Hypothalamus (tissue), 51 donors: Measurements from ENCODE around the gene STARD7.
"Not testable (repeated sequence)": the region's sequence is repeated elsewhere in the genome, so short reads cannot be mapped to it uniquely, and the experiment has no call there.

ENCODE experiments used
- DNase-seq, 51 donors: peaks; one replicate each; lab custom pipeline; 2025; lab: John Stamatoyannopoulos, UW

Gene STARD7

DNA sequence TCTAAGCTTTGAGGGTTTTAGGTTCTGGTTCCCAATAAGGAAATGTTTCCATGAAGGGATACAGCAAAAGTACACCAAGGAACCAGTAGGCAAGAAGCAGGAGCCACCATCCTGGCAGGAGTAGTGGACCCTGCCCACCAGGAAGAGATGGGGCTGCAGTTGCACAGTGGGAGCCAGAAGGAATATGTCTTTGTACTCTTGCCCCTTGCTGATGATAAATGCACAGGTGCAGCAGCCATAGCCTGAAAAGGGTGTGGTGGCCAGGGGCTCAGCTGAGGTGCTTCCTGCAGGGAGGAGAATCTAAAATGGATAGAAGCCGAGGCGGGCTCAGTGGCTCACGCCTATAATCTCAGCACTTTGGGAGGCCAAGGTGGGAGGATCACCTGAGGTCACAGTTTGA, 29.6 kb upstream of the STARD7 start:
- no peak for DNase-seq

DNA sequence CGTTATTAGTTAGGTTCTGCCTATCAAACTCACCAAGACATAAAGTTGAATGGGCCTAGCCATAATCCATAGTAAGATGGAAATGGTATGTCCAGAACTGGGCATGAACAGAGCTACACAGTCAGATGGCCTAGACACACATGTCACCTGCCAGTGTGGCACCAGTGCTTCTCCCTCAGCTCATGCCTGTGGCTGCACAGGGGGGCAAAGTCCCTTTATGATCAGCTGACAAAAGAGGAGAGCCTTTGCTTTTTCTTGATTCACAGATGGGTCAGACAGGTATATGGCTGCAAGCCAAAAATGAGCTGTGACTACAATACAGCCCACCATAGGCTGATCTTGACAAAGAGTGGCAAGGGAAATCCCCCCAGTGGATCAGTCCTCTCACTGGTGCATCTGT, 28.3 kb upstream of the STARD7 start:
- DNase-seq, result no peak

DNA sequence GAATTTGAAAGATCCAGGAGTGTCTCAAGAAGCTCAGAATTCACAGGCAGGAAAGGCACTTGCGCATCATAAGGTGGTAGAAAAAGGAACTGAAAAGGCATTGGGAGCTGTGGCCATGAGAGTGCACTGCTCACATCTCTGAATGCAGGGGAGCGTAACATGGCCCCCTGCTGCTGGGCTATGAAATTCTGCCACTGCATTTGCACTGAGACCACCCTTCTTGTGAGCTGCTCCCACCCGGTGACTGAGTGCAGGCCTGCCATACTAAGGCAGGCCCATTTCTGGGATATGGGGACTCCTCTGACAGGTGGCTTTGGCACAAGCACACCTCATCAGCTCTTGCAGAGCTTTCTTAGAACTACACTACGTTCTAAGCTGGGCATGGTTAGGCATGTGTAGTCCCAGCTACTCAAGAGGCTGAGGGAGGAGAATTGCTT, 25.3 kb upstream of the STARD7 start:
- no peak for DNase-seq

DNA sequence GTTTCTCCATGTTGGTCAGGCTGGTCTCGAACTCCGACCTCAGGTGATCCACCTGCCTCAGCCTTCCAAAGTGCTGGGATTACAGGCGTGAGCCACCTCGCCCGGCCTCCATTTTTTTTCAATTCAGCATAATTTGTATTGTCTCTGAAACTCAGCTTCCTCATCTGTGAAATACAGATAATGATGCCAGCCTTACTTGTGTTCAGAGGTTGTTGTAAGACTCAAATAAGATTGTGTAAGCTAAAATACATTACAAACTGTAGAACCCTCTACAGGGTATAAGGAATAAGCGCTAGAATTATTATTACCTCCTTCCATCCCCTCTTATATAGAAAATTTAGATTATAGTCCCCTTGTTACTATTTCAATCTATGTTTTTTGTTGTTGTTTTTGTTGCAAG, 24.8 kb upstream of the STARD7 start:
- no peak for DNase-seq

DNA sequence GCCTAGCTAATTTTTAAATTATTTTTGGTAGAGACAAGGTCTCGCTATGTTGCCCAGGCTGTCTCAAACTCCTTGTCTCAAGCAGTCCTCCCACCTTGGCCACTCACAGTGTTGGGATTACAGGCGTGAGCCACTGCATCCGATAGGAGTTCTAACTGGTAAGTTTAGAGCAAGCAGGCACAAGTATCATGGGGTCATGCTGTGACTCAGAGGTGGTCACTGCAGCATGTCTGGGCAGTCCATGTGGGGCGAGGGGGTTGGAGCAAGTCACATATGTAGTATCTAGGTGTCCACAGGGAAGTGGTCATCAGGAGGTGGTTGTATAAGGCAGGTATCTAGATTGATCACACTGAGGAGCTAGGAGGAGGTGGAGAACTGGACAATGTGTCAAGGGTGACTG, 22.7 kb upstream of the STARD7 start:
- no peak for DNase-seq

DNA sequence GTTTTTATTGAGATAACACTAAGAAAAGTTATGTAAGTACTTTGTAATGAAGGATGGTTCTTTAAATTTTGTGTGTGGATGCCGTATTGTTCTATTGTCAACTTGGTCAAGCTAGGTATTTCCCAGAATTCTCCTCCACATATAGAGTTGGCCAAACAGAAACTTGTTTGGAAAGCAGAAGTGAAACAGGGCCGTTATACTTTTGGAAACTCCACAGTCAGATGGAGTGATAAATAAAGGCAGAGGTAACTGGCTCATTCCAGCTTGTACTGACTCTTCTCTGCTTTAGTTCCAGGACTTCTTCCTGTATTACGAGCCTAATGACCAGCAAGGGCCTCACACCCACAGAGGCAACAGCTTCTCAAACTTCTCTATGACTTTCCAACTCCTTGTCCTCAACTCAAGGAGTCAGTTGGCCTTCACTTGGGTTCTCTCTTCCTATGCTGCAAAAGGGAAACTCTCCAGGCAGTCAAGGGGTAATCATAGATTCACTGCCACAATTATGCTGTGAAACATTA, 16.4 kb upstream of the STARD7 start:
- DNase-seq, result no peak

DNA sequence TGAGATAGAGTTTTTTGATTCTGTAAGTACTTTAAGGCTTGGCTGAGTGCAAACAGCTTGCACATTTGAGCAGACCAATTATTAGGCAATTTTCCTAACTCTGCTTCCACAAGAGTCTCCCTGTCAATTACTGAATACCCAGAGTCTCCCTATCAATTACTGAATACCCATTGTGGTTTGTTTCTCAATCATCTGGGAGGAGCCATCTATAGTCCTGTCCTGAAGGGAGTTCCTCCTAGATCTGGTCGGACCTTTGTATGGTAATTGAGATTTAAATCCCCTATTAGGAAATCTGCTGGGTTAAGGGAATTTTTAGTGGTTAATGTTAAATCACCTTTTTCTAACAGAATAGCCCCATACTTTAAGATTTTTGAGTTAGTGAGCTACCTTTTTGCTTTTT, 12.5 kb upstream of the STARD7 start:
- not testable (repeated sequence) for DNase-seq

DNA sequence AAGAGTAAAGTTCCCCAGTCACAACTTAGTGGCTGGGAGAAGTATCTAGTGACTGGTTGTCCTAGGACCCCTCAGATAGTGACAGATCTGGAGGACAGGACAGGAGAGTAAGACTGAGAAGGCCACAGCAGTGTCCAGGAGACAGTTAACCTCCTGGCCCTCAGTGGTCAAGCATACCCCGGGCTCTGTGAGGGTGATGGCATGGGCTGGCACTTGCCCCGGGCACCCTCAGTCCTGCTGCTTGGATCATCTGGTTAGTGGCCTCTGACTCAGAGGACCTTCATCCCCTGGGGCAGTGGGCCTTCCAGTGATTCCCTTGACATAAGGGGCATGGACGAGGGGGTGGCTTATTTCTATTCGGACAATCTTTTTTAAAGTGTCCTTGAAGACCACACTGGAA, 11.3 kb upstream of the STARD7 start:
- not testable (repeated sequence) for DNase-seq

DNA sequence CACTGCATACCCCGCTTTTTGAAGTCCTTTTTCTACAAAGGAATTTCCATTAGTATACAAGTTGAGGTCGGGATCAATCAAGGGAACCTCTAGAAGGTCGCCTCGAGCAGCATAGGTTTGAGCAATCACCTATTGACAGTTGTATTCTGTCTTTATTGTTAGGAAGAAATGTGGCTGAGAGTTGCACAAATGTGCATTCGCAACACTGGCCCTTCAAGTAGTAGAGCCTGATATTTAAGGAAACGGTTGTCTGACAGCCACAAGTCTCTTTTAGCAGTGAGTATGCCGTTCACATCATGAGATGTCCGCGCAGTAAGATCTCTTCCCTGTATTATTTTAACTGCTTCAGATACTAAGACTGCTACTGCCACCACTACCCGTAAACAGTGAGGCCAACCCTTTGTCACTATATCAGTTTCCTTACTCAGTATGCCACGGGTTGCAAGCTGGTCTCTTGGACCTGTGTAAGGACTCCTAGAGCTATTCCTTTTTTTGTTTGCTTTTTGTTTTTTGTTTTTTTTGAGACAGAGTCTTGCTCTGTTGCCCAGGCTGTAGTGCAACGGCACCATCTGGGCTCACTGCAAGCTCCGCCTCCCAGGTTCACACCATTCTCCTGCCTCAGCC, 10.0 kb upstream of the STARD7 start:
- no peak for DNase-seq

DNA sequence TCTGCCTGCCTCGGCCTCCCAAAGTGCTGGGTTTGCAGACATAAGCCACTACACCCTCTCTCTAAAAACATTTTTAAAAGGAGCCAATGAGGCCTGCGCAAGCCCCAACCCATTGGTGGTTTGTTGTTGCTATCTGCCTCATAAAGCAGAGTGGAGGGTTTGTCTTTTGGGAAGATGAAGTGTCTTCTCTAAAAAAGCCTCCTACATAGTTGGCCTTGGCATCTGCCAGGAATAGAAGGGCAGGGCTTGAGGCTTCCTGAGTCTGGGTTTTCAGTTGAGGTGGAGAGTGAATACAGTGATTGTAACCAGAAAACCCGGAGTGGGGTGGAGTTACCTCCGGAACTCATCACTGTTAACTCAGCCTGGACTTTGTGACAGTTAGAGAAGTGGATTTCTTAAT, 5.9 kb upstream of the STARD7 start:
- DNase-seq, result no peak

DNA sequence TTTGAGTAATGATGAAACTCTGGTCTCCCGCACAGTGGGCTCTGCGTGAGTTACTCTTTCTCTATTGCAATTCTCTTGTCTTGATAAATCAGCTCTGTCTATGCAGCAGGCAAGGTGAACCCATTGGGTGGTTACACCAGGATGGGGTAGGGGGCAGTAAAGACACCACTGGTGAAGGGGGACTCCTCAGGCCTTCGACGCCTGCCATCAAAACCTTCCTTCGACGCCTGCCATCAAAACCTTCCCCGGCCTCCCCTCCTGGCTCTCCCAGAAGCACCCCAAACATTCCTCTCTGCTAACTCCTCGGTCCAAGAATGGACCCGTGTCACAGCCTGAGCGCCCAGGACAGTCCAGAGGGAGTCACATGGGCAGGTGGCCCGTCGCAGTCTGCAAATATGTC, 4.8 kb upstream of the STARD7 start:
- DNase-seq, result no peak

DNA sequence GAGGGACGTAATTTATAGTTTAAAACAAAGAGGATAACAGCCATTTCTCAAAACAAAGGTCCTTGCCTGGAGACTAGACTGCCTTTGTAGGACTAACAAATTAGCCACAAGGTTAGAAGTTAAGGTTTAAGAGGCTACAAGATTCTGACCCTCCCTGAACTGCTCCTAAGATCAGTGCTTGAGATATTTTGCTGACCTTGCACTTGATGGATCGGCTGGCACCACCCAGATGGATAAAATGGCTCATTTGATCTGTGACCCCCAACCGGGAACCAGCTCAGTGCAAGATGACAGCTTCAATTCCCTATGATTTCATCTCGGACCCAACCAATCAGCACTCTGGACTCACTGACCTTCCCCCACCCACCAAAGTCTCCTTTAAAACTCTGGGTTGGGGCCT, 3.7 kb upstream of the STARD7 start:
- DNase-seq, result no peak

DNA sequence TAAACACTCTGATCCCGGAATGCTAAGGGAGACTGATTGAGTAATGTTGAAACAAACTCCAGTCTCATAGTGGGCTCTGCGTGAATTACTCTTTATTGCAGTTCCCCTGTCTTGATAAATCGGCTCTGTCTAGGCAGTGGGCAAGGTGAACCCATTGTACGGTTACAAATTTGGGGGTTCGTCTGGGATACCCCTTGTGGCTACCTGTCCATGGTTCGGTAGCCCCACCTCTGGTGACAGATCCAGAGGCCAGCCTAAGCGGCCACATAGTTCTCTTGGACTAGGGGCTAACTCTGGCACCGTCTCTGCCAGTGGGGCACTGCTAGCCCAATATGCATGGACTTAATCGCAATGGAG, 1.1 kb upstream of the STARD7 start:
- no peak for DNase-seq

DNA sequence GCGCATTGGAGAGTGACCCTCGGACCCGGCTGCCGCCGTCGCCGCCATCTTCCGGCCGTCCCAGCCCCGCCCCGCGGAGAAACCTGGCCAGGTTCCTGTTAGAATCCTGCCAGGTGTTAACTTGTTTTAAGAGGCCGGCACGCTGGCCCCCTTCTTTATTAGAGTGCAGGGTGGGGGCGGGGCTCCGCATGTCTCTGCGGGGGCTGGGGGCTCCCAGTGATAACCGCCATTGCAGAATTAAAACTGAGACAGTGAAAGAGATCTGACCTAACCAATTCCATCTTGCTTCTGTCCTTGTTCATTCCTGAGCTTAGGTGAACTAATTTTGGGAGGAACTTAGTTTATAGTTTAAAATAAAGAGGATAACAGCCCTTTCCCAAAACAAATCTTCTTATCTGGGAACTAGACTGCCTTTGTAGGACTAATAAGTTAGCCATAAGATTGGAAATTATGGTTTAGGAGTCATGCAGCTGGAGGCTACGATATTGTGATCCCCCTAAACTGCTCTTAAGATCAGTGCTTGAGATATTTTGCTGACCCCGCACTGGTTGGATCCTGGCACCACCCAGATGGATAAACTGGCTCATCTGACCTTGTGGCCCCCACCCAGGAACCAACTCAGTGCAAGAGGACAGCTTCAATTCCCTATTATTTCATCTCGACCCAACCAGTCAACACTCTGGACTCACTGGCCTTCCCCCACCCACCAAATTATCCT, 543 bp upstream of the STARD7 start:
- no peak for DNase-seq

DNA sequence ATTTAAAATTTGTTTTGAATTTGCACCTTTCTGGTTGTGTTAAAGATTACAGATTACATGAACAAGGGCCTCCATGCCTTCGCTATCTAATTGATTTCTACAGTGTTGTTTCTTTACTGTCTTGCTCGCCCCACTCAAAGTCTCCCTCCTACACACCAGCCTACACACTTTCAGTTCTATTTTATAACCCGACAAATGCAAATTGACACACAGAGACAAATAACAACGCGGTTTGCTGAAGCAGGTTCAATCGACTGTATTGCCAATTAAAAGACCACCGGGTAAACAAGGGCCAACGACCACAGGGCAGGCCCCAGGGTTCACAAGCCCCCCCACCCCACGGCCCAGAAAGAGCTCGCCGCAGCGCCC, 869 bp downstream of the STARD7 start:
- peak in 1 of 51 donors; percentile 43 for DNase-seq

DNA sequence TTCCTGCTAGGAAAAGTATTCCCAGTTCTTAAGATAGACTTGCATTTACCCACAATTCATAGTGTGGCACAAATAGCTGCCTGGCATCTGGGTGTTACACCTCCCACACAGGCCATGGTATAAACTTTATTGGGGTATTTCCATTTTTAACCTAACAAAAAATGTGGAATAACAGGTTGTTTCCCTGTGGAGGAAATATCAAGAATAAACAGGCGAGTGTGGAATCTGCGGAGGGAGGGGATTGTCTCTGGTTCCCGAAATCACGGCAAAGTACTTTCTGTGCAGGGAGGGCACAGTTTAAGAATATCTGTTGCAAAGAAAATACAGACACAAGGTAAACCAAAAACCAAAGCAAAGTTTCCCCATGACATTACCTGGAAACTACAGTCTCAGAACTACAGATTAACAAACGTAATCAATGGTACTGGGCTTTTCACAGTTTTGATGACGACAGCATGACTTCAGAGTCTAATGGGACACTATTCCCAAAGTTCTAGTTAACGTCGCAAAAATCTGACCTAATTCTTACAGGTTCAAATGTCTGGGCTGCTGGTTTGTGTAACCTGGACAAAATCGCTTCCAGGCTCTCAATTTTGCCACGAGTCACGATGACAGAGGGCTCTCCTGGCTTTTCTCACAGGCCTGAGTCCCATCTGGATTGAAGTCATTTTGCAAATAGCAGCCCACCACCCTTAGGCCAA, 1.4 kb downstream of the STARD7 start:
- no peak for DNase-seq

DNA sequence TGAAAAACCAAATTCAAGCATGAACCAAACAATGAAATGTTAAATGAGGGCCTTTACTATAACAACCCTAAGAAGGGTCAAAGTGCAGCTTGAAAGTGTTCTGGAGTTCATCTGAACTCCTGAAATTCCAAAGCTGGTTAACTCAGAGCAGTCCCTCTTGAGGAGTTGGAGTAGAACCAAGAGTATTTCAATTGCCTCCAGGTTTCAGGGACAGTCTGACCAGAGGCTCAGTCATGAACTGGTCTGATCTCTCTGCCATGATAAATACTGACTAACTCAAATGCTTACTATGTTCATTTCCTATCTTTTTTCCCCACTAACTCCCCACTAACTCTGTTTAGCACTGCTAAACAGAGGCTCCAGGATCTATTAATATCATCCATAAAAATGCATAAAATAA, 2.7 kb downstream of the STARD7 start:
- DNase-seq, result peak in 1 of 51 donors; percentile 14

DNA sequence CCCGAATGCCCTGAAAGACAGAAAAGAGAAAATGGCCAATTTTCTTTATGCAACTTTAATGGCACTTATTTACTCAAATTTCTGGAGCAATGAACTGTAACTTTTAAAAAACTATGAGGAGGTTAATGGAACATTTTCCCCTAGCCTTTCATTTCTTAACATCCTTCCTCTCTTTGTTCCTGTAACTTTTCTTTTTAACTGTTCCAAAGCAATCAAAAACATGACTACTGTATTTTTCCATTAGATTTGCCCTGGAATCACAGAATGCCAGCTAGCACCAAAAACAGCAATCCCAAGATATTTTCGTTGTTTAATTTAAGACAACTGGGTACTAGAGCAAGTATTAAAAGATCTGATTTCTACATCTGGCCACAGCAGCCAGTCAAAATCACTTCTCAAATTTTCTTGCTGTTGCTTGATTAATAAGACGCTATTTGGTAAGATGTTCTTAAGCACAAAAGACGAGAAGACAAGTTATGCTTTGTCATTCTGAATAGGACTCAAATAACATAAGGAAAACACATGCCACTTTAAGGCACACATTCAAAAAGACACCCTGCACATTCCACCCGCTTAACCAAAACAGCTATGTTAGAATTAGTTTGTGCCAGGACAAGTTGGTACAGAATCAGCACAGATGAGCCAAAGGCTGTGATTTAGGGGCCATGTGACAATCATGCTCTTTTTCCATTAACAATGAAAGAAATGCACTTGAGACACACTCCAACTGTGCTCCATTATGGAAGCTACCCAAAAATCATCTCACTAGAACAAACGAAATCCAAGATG, 3.6 kb downstream of the STARD7 start:
- peak in 12 of 51 donors; percentile 5 to 59 (median 21) for DNase-seq

DNA sequence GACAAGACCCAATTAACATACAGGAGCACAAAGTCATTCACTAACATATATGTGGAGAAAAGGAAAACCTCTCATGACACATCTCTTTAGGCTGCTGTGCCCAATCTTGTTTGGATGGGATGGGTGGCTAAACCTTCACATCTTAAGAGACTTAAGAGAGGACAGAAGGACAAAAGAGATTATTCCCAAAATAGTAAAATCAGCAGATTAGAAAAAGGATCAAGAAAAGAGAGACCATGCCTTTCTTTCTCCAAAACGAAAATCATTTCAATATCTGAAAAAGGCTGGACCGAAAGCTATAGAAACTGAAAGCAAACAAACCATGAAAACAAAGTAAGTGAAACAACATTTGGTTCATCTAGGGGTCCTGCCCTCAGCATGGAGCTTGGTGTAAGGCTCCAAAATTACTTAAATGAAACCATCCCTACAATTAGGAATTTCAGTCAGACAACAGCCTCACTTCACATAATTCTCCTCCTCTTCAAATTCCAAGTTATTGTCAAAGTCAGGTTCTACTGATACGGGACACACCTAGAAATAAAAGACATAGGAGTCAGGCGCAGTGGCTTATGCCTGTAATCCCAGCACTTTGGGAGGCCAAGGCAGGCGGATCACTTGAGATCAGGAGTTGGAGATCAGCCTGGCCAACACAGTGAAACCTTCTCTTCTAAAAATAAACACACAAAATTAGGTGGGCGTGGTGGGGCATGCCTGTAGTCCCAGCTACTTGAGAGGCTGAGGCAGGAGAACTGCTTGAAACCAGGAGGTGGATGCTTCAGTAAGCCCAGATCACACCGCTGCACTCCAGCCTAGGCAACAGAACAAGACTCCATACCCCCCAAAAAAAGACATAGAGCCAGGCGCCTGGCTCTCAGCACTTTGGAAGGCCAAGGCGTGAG, 5.2 kb downstream of the STARD7 start:
- no peak for DNase-seq
